Colonic mucosa (tissue), 4 donors: ENCODE measurements around the gene KCNH2. TPM values are rescaled to one million over a fixed set of nuclear protein-coding genes. Genes with fewer than 3 reads are reported as not detected.

Experiments
- DNase-seq: peaks from one replicate; pipeline ENCODE4 v3.0.0-alpha.2; 2020
- H3K27ac ChIP-seq: fragments of 200-600 bp; one replicate; pipeline ENCODE4 v1.8.0; 2021
- H3K27me3 ChIP-seq: fragments of 200-600 bp; one replicate; pipeline ENCODE4 v1.8.0; 2021
- H3K36me3 ChIP-seq: fragments of 200-600 bp; one replicate; pipeline ENCODE4 v1.8.0; 2021
- H3K4me1 ChIP-seq: fragments of 200-600 bp; one replicate; pipeline ENCODE4 v1.8.0; 2021; ENCODE audit warnings: mild to moderate bottlenecking
- H3K4me3 ChIP-seq: fragments of 200-600 bp; one replicate; pipeline ENCODE4 v1.8.0; 2021
- H3K9ac ChIP-seq, 2 donors: one replicate each; pipeline ENCODE4 v1.7.0; 2013; ENCODE audit warnings: control low read depth in 2 of 2, low read depth in 2 of 2, low read length in 2 of 2
- H3K9me3 ChIP-seq: fragments of 200-600 bp; one replicate; pipeline ENCODE4 v1.8.0; 2021
- intact Hi-C: fragments of 100-400 bp; cut with DNase I; formaldehyde crosslinking; loops from one replicate; pipeline ENCODE4 v1.14.1; 2022
- total RNA-seq, 2 donors: library from RNA; stranded (reverse); fragmentation: NEBNext Ultra II Directional in 1 of 2; extraction: Animal tissue kit (Norgen Biotek cat#: 25700) in 1 of 2; gene quantifications; one replicate each; pipeline ENCODE4 v1.2.1, GENCODE V29; 2021
- TF ChIP-seq, protein P1 (sequence below): fragments of 200-600 bp; IDR thresholded peaks from one replicate; pipeline ENCODE4 v1.8.0; 2022; ENCODE audit warnings: antibody characterized with exemption, mild to moderate bottlenecking
- donor health status: healthy.
- donor health status: DM: no; HTN: no; CAD: no.
- donor health status: DM: no; HTN: no; CAD: no.

Gene KCNH2
- total RNA-seq, 2 donors from 2014 or later = 3.3 to 8.8 TPM

DNA sequence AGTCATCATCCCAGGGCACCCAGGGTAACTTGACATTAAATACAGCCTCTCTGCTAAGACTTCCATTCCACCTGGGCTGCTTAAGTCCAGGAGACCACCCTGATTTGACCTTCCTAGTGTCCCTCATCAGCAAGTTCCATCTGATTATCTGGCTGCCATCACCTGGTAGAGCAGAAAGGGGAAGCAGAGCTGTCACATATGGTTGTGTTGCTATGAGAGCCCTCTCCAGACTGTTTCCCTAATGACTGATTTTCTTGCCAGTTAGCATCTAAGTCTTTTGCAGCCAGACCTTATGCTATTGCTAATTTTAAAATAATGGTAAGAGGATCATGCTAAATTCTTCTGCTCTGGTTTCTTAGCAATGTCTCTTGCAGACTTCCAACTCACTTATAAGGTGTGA, 38.7 kb downstream of the KCNH2 start:
- intact Hi-C loops = no loop called here
- Histone ChIP-seq H3K9me3 (no peaks in the 10 kb centered on the region), H3K9ac (no peak overlapping the region), H3K4me3 (no peak overlapping the region), H3K36me3 (no peaks in the 10 kb centered on the region), H3K4me1 (no peaks in the 10 kb centered on the region), H3K27ac (no peak overlapping the region), H3K27me3 (no peaks in the 10 kb centered on the region)
- TF ChIP-seq, protein P1, sequence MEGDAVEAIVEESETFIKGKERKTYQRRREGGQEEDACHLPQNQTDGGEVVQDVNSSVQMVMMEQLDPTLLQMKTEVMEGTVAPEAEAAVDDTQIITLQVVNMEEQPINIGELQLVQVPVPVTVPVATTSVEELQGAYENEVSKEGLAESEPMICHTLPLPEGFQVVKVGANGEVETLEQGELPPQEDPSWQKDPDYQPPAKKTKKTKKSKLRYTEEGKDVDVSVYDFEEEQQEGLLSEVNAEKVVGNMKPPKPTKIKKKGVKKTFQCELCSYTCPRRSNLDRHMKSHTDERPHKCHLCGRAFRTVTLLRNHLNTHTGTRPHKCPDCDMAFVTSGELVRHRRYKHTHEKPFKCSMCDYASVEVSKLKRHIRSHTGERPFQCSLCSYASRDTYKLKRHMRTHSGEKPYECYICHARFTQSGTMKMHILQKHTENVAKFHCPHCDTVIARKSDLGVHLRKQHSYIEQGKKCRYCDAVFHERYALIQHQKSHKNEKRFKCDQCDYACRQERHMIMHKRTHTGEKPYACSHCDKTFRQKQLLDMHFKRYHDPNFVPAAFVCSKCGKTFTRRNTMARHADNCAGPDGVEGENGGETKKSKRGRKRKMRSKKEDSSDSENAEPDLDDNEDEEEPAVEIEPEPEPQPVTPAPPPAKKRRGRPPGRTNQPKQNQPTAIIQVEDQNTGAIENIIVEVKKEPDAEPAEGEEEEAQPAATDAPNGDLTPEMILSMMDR = no peak
- DNase-seq = no peak

GRCh38 chr7:150939052-150939451, 39.1 kb downstream of the KCNH2 start:
- Histone ChIP-seq H3K9ac (no peak overlapping the region), H3K4me3 (no peak overlapping the region), H3K36me3 (no peaks in the 10 kb centered on the region), H3K27ac (no peak overlapping the region), H3K4me1 (no peaks in the 10 kb centered on the region), H3K9me3 (no peaks in the 10 kb centered on the region), H3K27me3 (no peaks in the 10 kb centered on the region)
- DNase-seq = no peak
- TF ChIP-seq, protein P1 = no peak
- intact Hi-C loops = no loop called here

DNA sequence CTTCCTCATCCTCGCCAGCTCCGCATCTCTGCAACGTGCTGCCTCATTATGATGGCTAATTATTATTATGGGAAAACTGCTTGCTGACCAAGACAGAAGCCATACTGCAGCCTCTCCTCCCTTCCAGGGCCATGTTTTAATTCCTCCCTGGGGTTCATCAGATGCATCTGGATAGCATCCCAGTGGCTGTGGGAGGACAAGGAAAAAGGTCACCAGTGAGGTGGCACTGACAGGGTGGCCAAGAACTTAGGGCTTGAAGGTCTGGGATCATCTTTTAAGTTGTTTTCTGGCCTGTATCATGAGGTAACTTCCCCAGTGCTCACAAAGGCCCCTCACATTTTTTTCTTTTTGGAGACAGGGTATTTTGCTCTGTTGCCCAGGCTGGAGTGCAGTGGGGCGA, 39.6 kb downstream of the KCNH2 start:
- Histone ChIP-seq H3K9ac (no peak overlapping the region), H3K4me3 (no peak overlapping the region), H3K4me1 (no peaks in the 10 kb centered on the region), H3K36me3 (no peaks in the 10 kb centered on the region), H3K27ac (no peak overlapping the region), H3K27me3 (no peaks in the 10 kb centered on the region), H3K9me3 (no peaks in the 10 kb centered on the region)
- TF ChIP-seq, protein P1 = no peak
- DNase-seq = no peak
- intact Hi-C loops = no loop called here

DNA sequence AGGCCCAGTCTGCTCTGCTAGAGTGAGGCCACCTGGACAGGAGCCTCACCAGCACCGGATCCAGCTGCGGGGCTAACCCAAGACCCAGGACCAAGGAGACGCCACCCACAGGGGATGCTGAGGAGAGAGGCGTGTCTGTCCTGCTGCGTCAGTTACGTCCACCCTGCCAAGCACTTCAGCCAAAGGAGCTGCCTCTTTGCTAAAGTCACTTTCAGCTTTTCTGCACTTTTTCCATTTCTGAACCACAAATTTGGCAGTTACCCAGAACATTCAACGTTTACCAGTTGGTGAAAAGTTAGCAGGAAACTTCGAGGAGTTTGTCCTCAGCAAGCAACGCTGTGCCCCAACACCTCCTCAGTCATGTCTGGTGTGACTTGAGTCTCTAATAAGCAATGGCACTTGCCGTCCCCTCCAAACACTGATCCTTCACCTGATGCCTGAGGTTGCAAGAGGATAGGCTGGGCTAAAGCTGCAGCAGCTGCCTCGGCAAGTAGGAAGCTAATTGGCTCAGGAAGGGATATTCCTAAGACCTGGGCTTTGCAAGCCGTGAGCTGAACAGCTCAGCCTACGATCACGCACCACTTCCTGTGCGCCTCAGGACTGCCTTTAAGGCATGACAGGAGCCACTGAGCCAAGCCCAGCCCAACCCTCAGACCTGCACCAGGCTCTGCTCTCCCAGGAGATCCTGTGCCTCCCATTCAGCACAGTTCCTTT, 40.1 kb downstream of the KCNH2 start:
- intact Hi-C loops = no loop called here
- Histone ChIP-seq H3K9ac (no peak overlapping the region), H3K36me3 (no peaks in the 10 kb centered on the region), H3K4me1 (no peaks in the 10 kb centered on the region), H3K9me3 (no peaks in the 10 kb centered on the region), H3K27me3 (no peaks in the 10 kb centered on the region), H3K4me3 (no peak overlapping the region), H3K27ac (no peak overlapping the region)
- TF ChIP-seq, protein P1 = no peak
- no peak for DNase-seq

DNA sequence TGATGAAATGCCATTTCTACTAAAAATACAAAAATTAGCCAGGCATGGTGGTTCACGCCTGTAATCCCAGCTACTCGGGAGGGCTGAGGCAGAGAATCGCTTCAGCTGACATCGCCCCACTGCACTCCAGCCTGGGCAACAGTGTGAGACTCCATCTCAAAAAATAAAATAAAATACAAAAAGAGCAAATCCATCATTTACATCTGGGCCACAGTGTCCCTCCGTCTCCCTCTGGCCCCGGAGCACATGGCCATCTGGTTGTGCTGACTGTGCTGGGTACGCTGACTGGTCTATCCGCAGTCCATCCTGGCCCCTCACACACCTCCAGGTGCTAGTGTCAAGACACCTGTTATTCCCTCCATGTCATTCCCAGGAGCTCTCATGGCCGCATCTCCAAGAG, 42.1 kb downstream of the KCNH2 start:
- no peak overlapping the region for H3K27ac ChIP-seq
- intact Hi-C loops = no loop called here

More for the DNA sequence above, 42.1 kb downstream of the KCNH2 start:
- H3K36me3 ChIP-seq = no peaks in the 10 kb centered on the region
- H3K27me3 ChIP-seq = no peaks in the 10 kb centered on the region
- H3K4me3 ChIP-seq = no peak overlapping the region
- H3K9me3 ChIP-seq = no peaks in the 10 kb centered on the region
- no peak for DNase-seq
- H3K9ac ChIP-seq = no peak overlapping the region
- no peaks in the 10 kb centered on the region for H3K4me1 ChIP-seq
- TF ChIP-seq, protein P1 = no peak
